Activated T-cell treated with anti-CD3 and anti-CD28 coated beads, Interleukin-2, amount 50 U/mL, for 72 hours (primary cell): ENCODE measurements around the gene CAND2. TPM values are rescaled to one million over a fixed set of nuclear protein-coding genes. Genes with fewer than 3 reads are reported as not detected.

Source experiments
- ATAC-seq, 2 donors: fragments of 150-1000 bp; cut with Tn5 transposase; replicated peaks in 1 of 2; 2 replicates each; pipeline ENCODE4 v1.10.0; 2021; ENCODE audit warnings: moderate library complexity in 2 of 2, mild to moderate bottlenecking in 1 of 2
- DNase-seq, 2 donors: peaks; one replicate each; pipeline ENCODE4 v3.0.0; 2021 to 2022; ENCODE audit warnings: mixed read lengths in 1 of 2
- H3K27ac Mint-ChIP-seq: one replicate; pipeline ENCODE4 v1.8.0; 2022; ENCODE audit warnings: mild to moderate bottlenecking, moderate library complexity, mixed read lengths
- H3K27me3 Mint-ChIP-seq: one replicate; pipeline ENCODE4 v1.8.0; 2022; ENCODE audit warnings: low read depth, mixed read lengths
- H3K36me3 Mint-ChIP-seq, 2 donors: one replicate each; pipeline ENCODE4 v1.8.0; 2022; ENCODE audit warnings: mixed read lengths in 2 of 2, mild to moderate bottlenecking in 1 of 2; ENCODE audit not compliant: insufficient read depth in 2 of 2
- H3K4me1 Mint-ChIP-seq: one replicate; pipeline ENCODE4 v1.8.0; 2022; ENCODE audit warnings: low read depth, mixed read lengths
- H3K4me3 Mint-ChIP-seq, 2 donors: one replicate each; pipeline ENCODE4 v1.8.0; 2022; ENCODE audit warnings: mild to moderate bottlenecking in 2 of 2, mixed read lengths in 2 of 2, moderate library complexity in 2 of 2
- H3K9me3 Mint-ChIP-seq, 2 donors: one replicate each; pipeline ENCODE4 v1.8.0; 2022; ENCODE audit warnings: mixed read lengths in 2 of 2
- total RNA-seq, 2 donors: library from RNA; stranded (reverse); gene quantifications; one replicate each; pipeline ENCODE4 v1.2.3, GENCODE V29; 2022

The CAND2 gene
- total RNA-seq, 2 donors from 2014 or later = 1.2 to 1.8 TPM

DNA sequence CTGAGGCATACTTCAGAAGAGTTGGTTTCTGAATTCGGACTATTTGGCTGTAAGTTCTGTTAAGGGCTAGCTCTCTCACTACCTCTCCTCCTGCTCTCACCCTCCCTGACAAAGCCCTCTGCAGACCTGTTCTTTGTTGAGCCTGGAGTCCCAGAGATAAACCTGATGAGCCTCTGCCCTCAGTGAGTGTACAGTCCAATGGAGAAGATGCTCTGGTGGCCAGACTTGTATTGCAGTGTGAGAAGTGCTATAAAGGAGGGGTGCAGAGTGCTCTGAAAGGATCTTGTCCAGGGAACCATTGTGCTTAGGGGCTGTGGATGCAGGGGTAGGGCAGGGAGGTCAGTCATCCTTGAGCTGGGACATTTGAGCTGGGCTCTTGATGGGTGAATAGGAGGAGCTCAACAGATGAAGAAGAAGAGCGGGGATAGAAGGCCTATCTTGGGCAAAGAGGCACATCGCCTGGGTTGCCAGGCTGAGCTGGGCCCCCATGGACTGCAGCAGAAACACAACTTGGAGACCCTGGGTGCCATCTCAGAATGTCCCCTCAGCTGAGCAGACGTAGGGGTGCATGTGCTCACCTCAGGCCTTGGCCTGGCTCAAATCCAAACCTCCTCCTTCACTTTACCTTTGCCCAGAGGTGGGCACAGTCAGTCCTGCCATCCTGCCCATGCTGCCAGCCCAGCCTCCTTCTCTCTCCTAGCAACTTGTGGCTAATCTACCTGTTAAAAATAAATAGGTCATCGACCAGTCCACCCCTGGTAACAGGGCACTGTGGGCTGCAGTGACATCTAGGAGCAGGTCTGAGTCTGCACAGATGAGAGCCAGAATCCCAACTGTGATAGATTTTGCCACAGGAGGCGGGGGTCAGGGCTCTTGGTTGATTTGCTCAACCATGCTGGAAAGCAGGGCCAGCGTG lies 3.3 kb downstream of the CAND2 start:
- H3K27me3 Mint-ChIP-seq = no peaks in the 10 kb centered on the region
- no peak overlapping the region for H3K27ac Mint-ChIP-seq
- H3K4me1 Mint-ChIP-seq = peaks cover 8% of the 10 kb centered on the region
- no peak for ATAC-seq
- DNase-seq = no peak
- no peaks in the 10 kb centered on the region for H3K36me3 Mint-ChIP-seq
- H3K9me3 Mint-ChIP-seq = no peaks in the 10 kb centered on the region
- no peak overlapping the region for H3K4me3 Mint-ChIP-seq

- no peak for DNase-seq
- Mint-ChIP-seq H3K27ac (no peak overlapping the region), H3K4me3 (no peak overlapping the region), H3K27me3 (no peaks in the 10 kb centered on the region), H3K9me3 (no peaks in the 10 kb centered on the region), H3K36me3 (no peaks in the 10 kb centered on the region), H3K4me1 (no peaks in the 10 kb centered on the region)
- ATAC-seq = no peak
These were observed 6.9 kb downstream of the CAND2 start for GRCh38 chr3:12803371-12803770.

DNA sequence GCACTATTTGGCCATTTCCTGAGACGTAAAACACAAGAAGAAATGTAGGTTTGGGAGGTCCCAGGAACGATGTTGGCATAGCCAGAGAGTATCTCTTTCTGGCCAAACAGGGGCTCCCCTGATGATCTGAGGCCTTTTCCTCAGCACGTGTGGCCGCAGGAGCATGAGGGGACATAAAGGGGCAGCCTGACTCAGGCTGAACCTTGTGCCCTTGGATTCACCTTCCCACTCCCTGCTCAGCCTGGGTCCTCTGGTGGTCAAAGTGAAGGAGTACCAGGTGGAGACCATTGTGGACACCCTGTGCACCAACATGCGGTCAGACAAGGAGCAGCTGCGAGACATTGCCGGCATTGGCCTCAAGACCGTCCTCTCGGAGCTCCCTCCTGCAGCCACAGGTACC lies 10.6 kb downstream of the CAND2 start:
- Mint-ChIP-seq H3K9me3 (no peaks in the 10 kb centered on the region), H3K27me3 (no peaks in the 10 kb centered on the region), H3K4me1 (peaks cover 6% of the 10 kb centered on the region), H3K4me3 (no peak overlapping the region), H3K27ac (no peak overlapping the region), H3K36me3 (no peaks in the 10 kb centered on the region)
- DNase-seq (no peak), ATAC-seq (no peak)

DNA sequence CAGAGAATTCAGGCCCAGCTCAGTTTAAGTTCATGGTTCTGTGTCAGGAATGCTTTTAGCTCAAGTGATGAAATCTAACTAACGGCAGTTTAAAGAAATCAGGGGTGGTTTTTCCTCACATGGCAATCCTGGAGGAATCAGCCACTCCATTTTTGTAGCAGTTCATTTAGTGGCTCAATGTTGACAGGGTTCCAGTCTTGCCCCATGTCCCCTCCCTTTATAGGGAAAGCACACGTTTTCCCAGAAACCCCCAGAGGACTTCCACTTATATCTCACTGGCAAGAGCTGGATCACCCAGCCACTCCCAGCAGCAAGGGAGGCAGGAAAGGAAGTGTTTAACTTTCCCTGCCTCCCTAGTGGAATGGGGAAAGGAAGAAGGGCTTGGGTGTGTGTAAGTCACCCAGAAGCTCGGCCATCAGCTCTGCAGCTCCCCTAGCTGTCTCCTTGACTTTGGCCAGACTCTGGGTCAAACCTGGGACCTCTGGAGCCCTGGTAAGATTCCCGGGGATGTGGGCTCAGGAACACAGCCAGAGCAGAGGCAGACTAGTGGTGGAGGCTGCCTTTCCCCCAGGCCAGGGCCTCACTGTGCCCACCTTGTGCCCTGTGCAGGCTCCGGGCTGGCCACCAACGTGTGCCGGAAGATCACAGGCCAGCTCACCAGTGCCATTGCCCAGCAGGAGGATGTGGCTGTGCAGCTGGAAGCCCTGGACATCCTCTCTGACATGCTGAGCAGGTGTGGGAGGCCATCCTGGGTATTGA lies 11.3 kb downstream of the CAND2 start:
- Mint-ChIP-seq H3K36me3 (no peaks in the 10 kb centered on the region), H3K9me3 (no peaks in the 10 kb centered on the region), H3K4me1 (peaks cover 6% of the 10 kb centered on the region), H3K27ac (no peak overlapping the region), H3K4me3 (no peak overlapping the region), H3K27me3 (no peaks in the 10 kb centered on the region)
- DNase-seq (no peak), ATAC-seq (no peak)

DNA sequence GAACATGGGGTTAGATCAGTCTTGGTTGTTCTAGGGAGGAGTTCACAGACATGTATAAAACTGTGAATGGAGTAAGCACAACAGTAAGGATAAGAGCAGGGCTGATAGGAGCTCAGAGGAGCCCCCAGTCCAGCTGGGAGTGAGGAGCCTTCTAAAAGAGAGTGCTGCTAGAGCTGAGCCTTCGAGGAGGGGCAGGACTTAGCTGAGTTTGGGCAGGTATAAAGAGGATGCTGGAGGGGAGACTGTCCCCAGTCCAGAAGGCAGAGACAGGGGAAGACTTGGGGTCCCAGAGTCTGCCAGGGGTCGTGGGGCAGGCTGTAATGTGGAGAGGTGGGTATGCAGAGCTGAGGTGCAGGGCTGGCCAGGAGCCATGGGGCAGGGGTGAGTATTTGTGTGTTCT lies 12.1 kb downstream of the CAND2 start:
- Mint-ChIP-seq H3K4me1 (peaks cover 6% of the 10 kb centered on the region), H3K36me3 (no peaks in the 10 kb centered on the region), H3K4me3 (peak overlapping the region in 1 of 2 donors; percentile 3), H3K27ac (no peak overlapping the region), H3K27me3 (no peaks in the 10 kb centered on the region), H3K9me3 (no peaks in the 10 kb centered on the region)
- ATAC-seq (no peak), DNase-seq (no peak)

- peaks cover 6% of the 10 kb centered on the region for H3K4me1 Mint-ChIP-seq
- no peak for ATAC-seq
- no peak overlapping the region for H3K27ac Mint-ChIP-seq
- no peaks in the 10 kb centered on the region for H3K36me3 Mint-ChIP-seq
- H3K4me3 Mint-ChIP-seq = peak overlapping the region; percentile 33 to 68
- no peak for DNase-seq
- H3K9me3 Mint-ChIP-seq = no peaks in the 10 kb centered on the region
- no peaks in the 10 kb centered on the region for H3K27me3 Mint-ChIP-seq
These were observed 12.5 kb downstream of the CAND2 start for GRCh38 chr3:12809001-12809400.

- no peaks in the 10 kb centered on the region for H3K36me3 Mint-ChIP-seq
- H3K27me3 Mint-ChIP-seq = no peaks in the 10 kb centered on the region
- H3K27ac Mint-ChIP-seq = no peak overlapping the region
- no peaks in the 10 kb centered on the region for H3K9me3 Mint-ChIP-seq
- ATAC-seq (no peak), DNase-seq (no peak)
- peaks cover 6% of the 10 kb centered on the region for H3K4me1 Mint-ChIP-seq
- peak overlapping the region; percentile 56 to 68 for H3K4me3 Mint-ChIP-seq
These were observed 13.0 kb downstream of the CAND2 start for GRCh38 chr3:12809435-12809834.

DNA sequence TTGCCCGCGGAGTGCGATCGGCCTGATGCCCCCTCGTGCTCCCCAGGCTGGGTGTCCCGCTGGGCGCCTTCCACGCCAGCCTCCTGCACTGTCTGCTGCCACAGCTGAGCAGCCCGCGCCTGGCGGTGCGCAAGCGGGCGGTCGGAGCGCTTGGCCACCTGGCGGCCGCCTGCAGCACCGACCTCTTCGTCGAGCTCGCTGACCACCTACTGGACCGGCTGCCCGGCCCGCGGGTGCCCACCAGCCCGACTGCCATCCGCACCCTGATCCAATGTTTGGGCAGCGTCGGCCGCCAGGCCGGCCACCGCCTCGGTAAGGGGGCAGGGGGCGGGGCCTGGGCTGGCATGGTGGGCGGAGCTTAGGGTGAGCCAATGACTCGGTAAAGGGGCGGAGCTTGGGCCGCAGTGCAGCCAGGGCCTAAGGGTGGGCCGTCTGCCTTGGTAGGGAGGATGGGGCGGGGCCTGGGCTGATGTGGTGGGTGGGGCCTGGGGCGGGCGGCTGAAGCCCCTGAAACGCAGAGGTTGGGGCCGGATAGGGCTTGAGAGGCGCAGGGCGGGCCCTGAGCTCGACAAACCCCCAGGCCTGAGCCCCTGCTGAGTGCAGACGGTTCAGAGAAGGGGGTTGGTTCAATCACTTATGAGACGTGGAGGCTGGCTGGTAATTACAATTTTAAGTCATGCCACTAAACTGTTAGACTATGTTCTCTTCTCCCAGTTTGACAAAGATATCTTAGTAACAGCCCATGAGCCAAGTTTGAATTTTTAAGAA lies 13.7 kb downstream of the CAND2 start:
- H3K4me3 Mint-ChIP-seq = peak overlapping the region; percentile 56 to 68
- H3K9me3 Mint-ChIP-seq = no peaks in the 10 kb centered on the region
- peak; percentile 95 to 97 for DNase-seq
- no peaks in the 10 kb centered on the region for H3K36me3 Mint-ChIP-seq
- no peaks in the 10 kb centered on the region for H3K27me3 Mint-ChIP-seq
- peaks cover 6% of the 10 kb centered on the region for H3K4me1 Mint-ChIP-seq
- no peak overlapping the region for H3K27ac Mint-ChIP-seq
- peak; percentile 99 for ATAC-seq

- ATAC-seq (no peak), DNase-seq (no peak)
- Mint-ChIP-seq H3K27ac (no peak overlapping the region), H3K27me3 (no peaks in the 10 kb centered on the region), H3K36me3 (no peaks in the 10 kb centered on the region), H3K9me3 (no peaks in the 10 kb centered on the region), H3K4me3 (peak overlapping the region; percentile 56 to 68), H3K4me1 (peaks cover 6% of the 10 kb centered on the region)
These were observed 14.5 kb downstream of the CAND2 start for GRCh38 chr3:12810961-12811360.

DNA sequence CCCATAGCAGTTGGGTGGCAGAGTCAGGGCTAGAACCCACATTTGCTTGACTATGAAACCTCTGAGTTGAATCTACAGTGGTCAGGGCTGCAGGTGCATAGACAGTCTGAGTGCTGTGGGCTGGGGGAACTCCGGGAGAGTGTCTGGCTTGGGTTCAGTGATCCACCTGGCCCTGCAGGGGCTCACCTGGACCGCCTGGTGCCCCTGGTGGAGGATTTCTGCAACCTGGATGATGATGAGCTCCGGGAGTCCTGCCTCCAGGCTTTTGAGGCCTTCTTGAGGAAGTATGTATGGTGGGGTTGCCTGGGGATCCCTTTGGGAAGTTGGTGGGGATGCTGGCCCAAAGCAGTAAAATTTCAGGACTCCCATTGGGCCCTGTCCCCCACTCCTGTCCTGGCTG lies 16.3 kb downstream of the CAND2 start:
- Mint-ChIP-seq H3K4me1 (peaks cover 6% of the 10 kb centered on the region), H3K27me3 (no peaks in the 10 kb centered on the region), H3K27ac (no peak overlapping the region), H3K9me3 (no peaks in the 10 kb centered on the region), H3K36me3 (no peaks in the 10 kb centered on the region), H3K4me3 (no peak overlapping the region)
- DNase-seq (no peak), ATAC-seq (no peak)

- Mint-ChIP-seq H3K27me3 (no peaks in the 10 kb centered on the region), H3K36me3 (no peaks in the 10 kb centered on the region), H3K27ac (no peak overlapping the region), H3K4me1 (peaks cover 6% of the 10 kb centered on the region), H3K4me3 (no peak overlapping the region), H3K9me3 (no peaks in the 10 kb centered on the region)
- DNase-seq (no peak), ATAC-seq (no peak)
These were observed 17.5 kb downstream of the CAND2 start for GRCh38 chr3:12813967-12814366.

GRCh38 chr3:12815078-12815477 lies 18.6 kb downstream of the CAND2 start:
- Mint-ChIP-seq H3K9me3 (no peaks in the 10 kb centered on the region), H3K36me3 (no peaks in the 10 kb centered on the region), H3K4me3 (no peak overlapping the region), H3K27ac (no peak overlapping the region), H3K4me1 (peaks cover 6% of the 10 kb centered on the region), H3K27me3 (no peaks in the 10 kb centered on the region)
- DNase-seq (no peak), ATAC-seq (no peak)

GRCh38 chr3:12815719-12816118 lies 19.2 kb downstream of the CAND2 start:
- ATAC-seq (no peak), DNase-seq (no peak)
- Mint-ChIP-seq H3K9me3 (no peaks in the 10 kb centered on the region), H3K4me1 (peaks cover 2% of the 10 kb centered on the region), H3K36me3 (no peaks in the 10 kb centered on the region), H3K27me3 (no peaks in the 10 kb centered on the region), H3K27ac (no peak overlapping the region), H3K4me3 (no peak overlapping the region)
